ENCODE measurements around the gene SERPINF2. TPM values are rescaled to one million over a fixed set of nuclear protein-coding genes. Genes with fewer than 3 reads are reported as not detected.
"Not testable (repeated sequence)": the region's sequence is repeated elsewhere in the genome, so short reads cannot be mapped to it uniquely, and the experiment has no call there.

Gene SERPINF2
- polyA plus RNA-seq (2012; ENCODE audit: insufficient read depth, insufficient read length, low read depth) = 0.19 TPM

- no peaks in the 10 kb centered on the region for H3K27me3 ChIP-seq
- H3K4me3 ChIP-seq (ENCODE audit: low read depth, low read length) = no peak within 1 kb of the TSS
- DNase-seq = no peak
- no peak for TF ChIP-seq CTCF (IDR thresholded peaks at IDR 0.05; ENCODE audit: low read depth, low read length)
- H3K4me1 ChIP-seq = no peaks in the 10 kb centered on the region
- H3K9me3 ChIP-seq = no peaks in the 10 kb centered on the region
- no peaks in the 10 kb centered on the region for H3K36me3 ChIP-seq
Observed at GRCh38 chr17:1742371-1743087, at the start of gene SERPINF2. SERPINF2 (plus strand) TSS chr17:1742871; CDS start chr17:1744996, 2,125 bp downstream.

GRCh38 chr17:1693339-1693738 is 49.3 kb upstream of the SERPINF2 start:
- DNase-seq = no peak
- no peak for TF ChIP-seq CTCF (IDR thresholded peaks at IDR 0.05; ENCODE audit: low read depth, low read length)
- H3K4me1 ChIP-seq = no peaks in the 10 kb centered on the region
- H3K27me3 ChIP-seq = no peaks in the 10 kb centered on the region
- no peak overlapping the region for H3K4me3 ChIP-seq (ENCODE audit: low read depth, low read length)
- no peaks in the 10 kb centered on the region for H3K9me3 ChIP-seq
- no peaks in the 10 kb centered on the region for H3K36me3 ChIP-seq

- Histone ChIP-seq H3K9me3 (no peaks in the 10 kb centered on the region), H3K4me3 (ENCODE audit: low read depth, low read length) (no peak overlapping the region), H3K36me3 (no peaks in the 10 kb centered on the region), H3K4me1 (no peaks in the 10 kb centered on the region), H3K27me3 (no peaks in the 10 kb centered on the region)
- TF ChIP-seq CTCF (IDR thresholded peaks at IDR 0.05; ENCODE audit: low read depth, low read length) = no peak
- DNase-seq = no peak
Observed at GRCh38 chr17:1695365-1695764, 47.3 kb upstream of the SERPINF2 start.

- Histone ChIP-seq H3K9me3 (no peaks in the 10 kb centered on the region), H3K4me3 (ENCODE audit: low read depth, low read length) (no peak overlapping the region), H3K27me3 (no peaks in the 10 kb centered on the region), H3K36me3 (no peaks in the 10 kb centered on the region), H3K4me1 (no peaks in the 10 kb centered on the region)
- TF ChIP-seq CTCF (IDR thresholded peaks at IDR 0.05; ENCODE audit: low read depth, low read length) = no peak
- no peak for DNase-seq
Observed at GRCh38 chr17:1697681-1698080, 45.0 kb upstream of the SERPINF2 start.

- H3K4me1 ChIP-seq, H3K9me3 ChIP-seq: not testable (repeated sequence)
Observed at GRCh38 chr17:1699891-1700290, 42.8 kb upstream of the SERPINF2 start.

GRCh38 chr17:1703063-1703462 is 39.6 kb upstream of the SERPINF2 start:
- Histone ChIP-seq H3K4me1 (no peaks in the 10 kb centered on the region), H3K27me3 (no peaks in the 10 kb centered on the region), H3K9me3 (no peaks in the 10 kb centered on the region), H3K4me3 (ENCODE audit: low read depth, low read length) (no peak overlapping the region), H3K36me3 (no peaks in the 10 kb centered on the region)
- no peak for TF ChIP-seq CTCF (IDR thresholded peaks at IDR 0.05; ENCODE audit: low read depth, low read length)
- no peak for DNase-seq

More at GRCh38 chr17:1699891-1700290, 42.8 kb upstream of the SERPINF2 start:
- H3K27me3 ChIP-seq; H3K4me3 ChIP-seq (ENCODE audit: low read depth, low read length); DNase-seq; H3K36me3 ChIP-seq: not testable (repeated sequence)
